Panc1 (cell line): Measurements from ENCODE around the gene CBS. TPM values are rescaled to one million over a fixed set of nuclear protein-coding genes. Genes with fewer than 3 reads are reported as not detected.

Experiments
- ATAC-seq: fragments of 200-7000 bp; cut with Tn5 transposase; 2 replicates; pipeline ENCODE4 v1.9.1; 2020; ENCODE audit warnings: mild to moderate bottlenecking, moderate library complexity
- BruUV-seq: library from RNA; stranded (reverse); fragments of 400-500 nt; replicated peaks from 2 replicates; lab custom pipeline; 2021; lab: Mats Ljungman, UMichigan
- CTCF ChIA-PET: fragments of 300-600 bp; sonication (Branson Sonifier 250); formaldehyde crosslinking; loops from one replicate; lab custom pipeline; 2022; ENCODE audit warnings: antibody characterized with exemption; lab: Charles Lee
- POLR2A ChIA-PET: fragments of 300-600 bp; sonication (Branson Sonifier 250); formaldehyde crosslinking; loops from one replicate; lab custom pipeline; 2022; ENCODE audit warnings: antibody characterized with exemption; lab: Charles Lee
- DNase-seq: peaks from one replicate; pipeline ENCODE4 v3.0.0-alpha.2; 2010; ENCODE audit warnings: low read depth, low spot score
- H3K27ac ChIP-seq: 2 replicates; pipeline ENCODE4 v1.5.1; 2011; ENCODE audit warnings: mild to moderate bottlenecking, low read length, inconsistent platforms
- H3K27me3 ChIP-seq: fragments of 200-500 bp; sonication (Bioruptor generic); 2 replicates; pipeline ENCODE4 v1.6.0; 2014; ENCODE audit warnings: low read length, inconsistent platforms; ENCODE audit not compliant: control insufficient read depth, insufficient read depth
- H3K36me3 ChIP-seq: fragments of 200-500 bp; sonication (Bioruptor generic); 2 replicates; pipeline ENCODE4 v1.5.1; 2014; ENCODE audit warnings: inconsistent platforms, mild to moderate bottlenecking, low read length, moderate library complexity; ENCODE audit not compliant: control insufficient read depth, insufficient read depth
- H3K4me1 ChIP-seq: 2 replicates; pipeline ENCODE4 v1.5.1; 2011; ENCODE audit warnings: inconsistent platforms, mild to moderate bottlenecking, low read length, moderate library complexity; ENCODE audit not compliant: control insufficient read depth, insufficient read depth
- H3K4me3 ChIP-seq, 2 experiments: 2 replicates each; pipeline ENCODE4 v1.5.1; 2011 to 2012; ENCODE audit warnings: low read depth in 2 of 2, low read length in 2 of 2, mild to moderate bottlenecking in 2 of 2, inconsistent platforms in 1 of 2, moderate library complexity in 1 of 2
- H3K9me3 ChIP-seq: fragments of 200-500 bp; sonication (Bioruptor generic); 2 replicates; pipeline ENCODE4 v1.5.1; 2014; ENCODE audit warnings: low read depth, mild to moderate bottlenecking, inconsistent platforms, low read length, moderate library complexity; ENCODE audit not compliant: control insufficient read depth, insufficient read depth
- POLR2AphosphoS5 ChIP-seq: IDR thresholded peaks from 2 replicates; pipeline ENCODE4 v1.6.1; 2012; ENCODE audit warnings: mild to moderate bottlenecking, low read depth, low read length, moderate library complexity
- SIN3A ChIP-seq: IDR thresholded peaks from 2 replicates; pipeline ENCODE4 v1.6.1; 2012; ENCODE audit warnings: low read depth, mild to moderate bottlenecking, low read length, moderate library complexity, borderline replicate concordance; ENCODE audit not compliant: insufficient read depth
- TCF7L2 ChIP-seq: IDR thresholded peaks from 2 replicates; pipeline ENCODE4 v1.6.1; 2011; ENCODE audit warnings: mild to moderate bottlenecking, low read depth, low read length, inconsistent platforms
- in situ Hi-C: cut with HindIII; loops from 2 replicates; pipeline ENCODE4 v1.10.0; 2016; ENCODE audit warnings: low sequenced_read_pairs, low pct_unique_long_range_greater_than_20kb
- intact Hi-C: fragments of 100-400 bp; cut with micrococcal nuclease; formaldehyde crosslinking; loops from one replicate; pipeline ENCODE4 v1.10.0; 2022; ENCODE audit not compliant: unreplicated experiment
- total RNA-seq: library from RNA; stranded (reverse); gene quantifications from one replicate; pipeline ENCODE4 v1.2.1, GENCODE V29; 2021; ENCODE audit not compliant: unreplicated experiment
- TF ChIP-seq, protein P1 (sequence below), 2 experiments: IDR thresholded peaks; 2 replicates each; pipeline ENCODE4 v1.6.1; 2011 to 2012; ENCODE audit warnings: low read depth in 2 of 2, control low read depth in 1 of 2, low read length in 1 of 2, mild to moderate bottlenecking in 1 of 2, moderate library complexity in 1 of 2; ENCODE audit not compliant: insufficient read depth in 1 of 2
- TF ChIP-seq, protein P2 (sequence below): fragments of 450-650 bp; IDR thresholded peaks from 2 replicates; pipeline ENCODE4 v1.5.1; 2017; ENCODE audit warnings: mild to moderate bottlenecking

CBS gene
- total RNA-seq, 1 experiment from 2014 or later, result 62.5 TPM

DNA sequence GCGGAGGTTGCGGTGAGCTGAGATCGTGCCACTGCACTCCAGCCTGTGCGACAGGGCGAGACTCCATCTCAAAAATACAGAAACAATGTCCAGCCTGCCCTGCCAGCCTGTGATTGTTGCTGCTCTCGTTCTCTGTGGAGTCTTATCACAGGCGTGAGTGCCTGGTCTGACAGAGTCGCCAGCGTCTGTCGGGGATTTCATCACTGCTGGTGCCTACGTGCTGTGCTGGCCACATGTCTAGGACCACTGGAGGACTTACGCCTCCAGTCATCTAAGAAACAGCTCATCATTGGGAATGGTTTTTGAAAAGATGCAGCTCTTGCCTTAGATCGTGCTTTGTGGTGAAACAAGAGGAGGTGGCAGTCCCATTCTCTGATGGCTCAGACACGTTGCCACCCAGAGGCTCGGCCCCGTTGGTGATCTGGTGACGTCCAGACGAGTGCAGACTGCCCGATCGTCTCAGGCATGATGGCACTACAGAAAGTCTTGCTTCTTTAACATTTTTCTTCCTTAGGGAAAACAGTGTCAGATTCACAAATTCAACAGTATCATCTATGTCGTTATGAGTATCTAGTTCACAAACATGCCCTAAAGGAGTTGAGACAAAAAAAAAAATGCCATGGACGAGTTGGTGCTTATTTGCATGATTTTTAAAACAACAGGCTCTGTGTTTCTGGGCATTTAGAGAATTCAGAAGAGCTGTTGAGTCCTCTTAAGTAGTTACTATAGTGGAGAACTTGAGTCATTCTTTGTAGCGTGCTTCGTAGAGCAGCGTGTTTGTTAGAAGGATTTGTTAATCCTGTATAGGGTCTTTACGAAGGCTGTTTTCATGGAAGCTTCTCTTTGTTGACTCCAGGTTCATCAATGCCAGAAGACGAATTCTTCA is 47.5 kb downstream of the CBS start:
- BruUV-seq, result no TSS peak

DNA sequence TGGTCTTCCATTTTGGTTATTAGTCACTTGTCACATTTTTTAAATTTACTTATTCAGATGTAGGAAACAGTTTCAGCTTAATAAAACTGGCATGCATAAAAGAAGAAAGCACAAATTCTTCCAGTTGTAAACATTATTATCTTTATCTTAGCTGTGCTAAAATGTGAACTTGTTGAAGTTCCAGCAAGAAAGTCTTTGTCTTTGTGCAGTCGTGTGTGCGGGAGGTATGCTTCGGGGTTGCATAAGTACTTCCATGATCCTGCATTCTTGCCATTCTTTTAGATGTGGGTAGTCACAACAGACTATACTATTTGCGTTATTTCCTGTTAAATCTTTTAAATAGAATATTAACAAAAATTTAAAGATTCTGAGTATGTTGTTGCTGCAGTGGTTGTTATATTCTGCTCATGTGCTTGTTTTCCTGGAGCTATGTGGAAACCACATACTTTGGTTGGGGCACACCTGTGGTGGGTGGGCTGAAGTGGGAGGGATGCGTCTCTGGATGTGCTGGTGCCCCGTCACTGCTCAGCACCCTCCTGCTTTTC is 49.9 kb downstream of the CBS start:
- POLR2A ChIA-PET, result no interaction called here

More for the DNA sequence above, 47.5 kb downstream of the CBS start:
- Histone ChIP-seq H3K4me1 (0 out of 2 replicates have a peak, but pooled peaks cover 5% of the 10 kb centered on the region), H3K27me3 (no peaks in the 10 kb centered on the region), H3K4me3 (no peak overlapping the region), H3K36me3 (peaks cover 2% of the 10 kb centered on the region; the same call in 1 of the 2 replicates), H3K9me3 (no peaks in the 10 kb centered on the region), H3K27ac (no peak overlapping the region)
- in situ Hi-C loops, result no loop called here
- intact Hi-C loops, result no loop called here
- ChIA-PET POLR2A (interaction anchor here (0.6 kb wide), 1 partner anchor 54 kb away, joined by 6 read pairs; the partner anchor contains the start of gene PKNOX1), CTCF (no interaction called here)
- ATAC-seq, result no peak
- no peak for TF ChIP-seq SIN3A
- no peak for DNase-seq

More for the DNA sequence above, 49.9 kb downstream of the CBS start:
- Histone ChIP-seq H3K9me3 (no peaks in the 10 kb centered on the region), H3K27ac (no peak overlapping the region), H3K4me1 (0 out of 2 replicates have a peak, but pooled peaks cover 5% of the 10 kb centered on the region), H3K4me3 (no peak overlapping the region), H3K36me3 (peaks cover 2% of the 10 kb centered on the region; the same call in 1 of the 2 replicates), H3K27me3 (no peaks in the 10 kb centered on the region)
- DNase-seq (no peak), ATAC-seq (no peak)
- no TSS peak for BruUV-seq
- TF ChIP-seq TCF7L2, result no peak
- TF ChIP-seq, protein P1, sequence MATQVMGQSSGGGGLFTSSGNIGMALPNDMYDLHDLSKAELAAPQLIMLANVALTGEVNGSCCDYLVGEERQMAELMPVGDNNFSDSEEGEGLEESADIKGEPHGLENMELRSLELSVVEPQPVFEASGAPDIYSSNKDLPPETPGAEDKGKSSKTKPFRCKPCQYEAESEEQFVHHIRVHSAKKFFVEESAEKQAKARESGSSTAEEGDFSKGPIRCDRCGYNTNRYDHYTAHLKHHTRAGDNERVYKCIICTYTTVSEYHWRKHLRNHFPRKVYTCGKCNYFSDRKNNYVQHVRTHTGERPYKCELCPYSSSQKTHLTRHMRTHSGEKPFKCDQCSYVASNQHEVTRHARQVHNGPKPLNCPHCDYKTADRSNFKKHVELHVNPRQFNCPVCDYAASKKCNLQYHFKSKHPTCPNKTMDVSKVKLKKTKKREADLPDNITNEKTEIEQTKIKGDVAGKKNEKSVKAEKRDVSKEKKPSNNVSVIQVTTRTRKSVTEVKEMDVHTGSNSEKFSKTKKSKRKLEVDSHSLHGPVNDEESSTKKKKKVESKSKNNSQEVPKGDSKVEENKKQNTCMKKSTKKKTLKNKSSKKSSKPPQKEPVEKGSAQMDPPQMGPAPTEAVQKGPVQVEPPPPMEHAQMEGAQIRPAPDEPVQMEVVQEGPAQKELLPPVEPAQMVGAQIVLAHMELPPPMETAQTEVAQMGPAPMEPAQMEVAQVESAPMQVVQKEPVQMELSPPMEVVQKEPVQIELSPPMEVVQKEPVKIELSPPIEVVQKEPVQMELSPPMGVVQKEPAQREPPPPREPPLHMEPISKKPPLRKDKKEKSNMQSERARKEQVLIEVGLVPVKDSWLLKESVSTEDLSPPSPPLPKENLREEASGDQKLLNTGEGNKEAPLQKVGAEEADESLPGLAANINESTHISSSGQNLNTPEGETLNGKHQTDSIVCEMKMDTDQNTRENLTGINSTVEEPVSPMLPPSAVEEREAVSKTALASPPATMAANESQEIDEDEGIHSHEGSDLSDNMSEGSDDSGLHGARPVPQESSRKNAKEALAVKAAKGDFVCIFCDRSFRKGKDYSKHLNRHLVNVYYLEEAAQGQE (IDR thresholded peaks at IDR 0.05; ENCODE audit: insufficient read depth in 1 of 2, low read depth in 2 of 2, low read length in 1 of 2), result no peak
- no peak for TF ChIP-seq SIN3A
- TF ChIP-seq, protein P2, sequence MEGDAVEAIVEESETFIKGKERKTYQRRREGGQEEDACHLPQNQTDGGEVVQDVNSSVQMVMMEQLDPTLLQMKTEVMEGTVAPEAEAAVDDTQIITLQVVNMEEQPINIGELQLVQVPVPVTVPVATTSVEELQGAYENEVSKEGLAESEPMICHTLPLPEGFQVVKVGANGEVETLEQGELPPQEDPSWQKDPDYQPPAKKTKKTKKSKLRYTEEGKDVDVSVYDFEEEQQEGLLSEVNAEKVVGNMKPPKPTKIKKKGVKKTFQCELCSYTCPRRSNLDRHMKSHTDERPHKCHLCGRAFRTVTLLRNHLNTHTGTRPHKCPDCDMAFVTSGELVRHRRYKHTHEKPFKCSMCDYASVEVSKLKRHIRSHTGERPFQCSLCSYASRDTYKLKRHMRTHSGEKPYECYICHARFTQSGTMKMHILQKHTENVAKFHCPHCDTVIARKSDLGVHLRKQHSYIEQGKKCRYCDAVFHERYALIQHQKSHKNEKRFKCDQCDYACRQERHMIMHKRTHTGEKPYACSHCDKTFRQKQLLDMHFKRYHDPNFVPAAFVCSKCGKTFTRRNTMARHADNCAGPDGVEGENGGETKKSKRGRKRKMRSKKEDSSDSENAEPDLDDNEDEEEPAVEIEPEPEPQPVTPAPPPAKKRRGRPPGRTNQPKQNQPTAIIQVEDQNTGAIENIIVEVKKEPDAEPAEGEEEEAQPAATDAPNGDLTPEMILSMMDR, result no peak
- no peak for TF ChIP-seq POLR2AphosphoS5
- intact Hi-C loops, result no loop called here
- CTCF ChIA-PET, result no interaction called here
- in situ Hi-C loops, result no loop called here
